ENCODE measurements around the gene MFAP3L.

GRCh38 chr4:170012629-170012958 lies 13.6 kb downstream of the MFAP3L start:
- TF ChIP-seq CTCF (IDR thresholded peaks at IDR 0.05) (no peak), EP300 (IDR thresholded peaks at IDR 0.05) (no peak), POLR2AphosphoS5 (IDR thresholded peaks at IDR 0.05) (no peak)
